ENCODE measurements around the gene MKLN1.

DNA sequence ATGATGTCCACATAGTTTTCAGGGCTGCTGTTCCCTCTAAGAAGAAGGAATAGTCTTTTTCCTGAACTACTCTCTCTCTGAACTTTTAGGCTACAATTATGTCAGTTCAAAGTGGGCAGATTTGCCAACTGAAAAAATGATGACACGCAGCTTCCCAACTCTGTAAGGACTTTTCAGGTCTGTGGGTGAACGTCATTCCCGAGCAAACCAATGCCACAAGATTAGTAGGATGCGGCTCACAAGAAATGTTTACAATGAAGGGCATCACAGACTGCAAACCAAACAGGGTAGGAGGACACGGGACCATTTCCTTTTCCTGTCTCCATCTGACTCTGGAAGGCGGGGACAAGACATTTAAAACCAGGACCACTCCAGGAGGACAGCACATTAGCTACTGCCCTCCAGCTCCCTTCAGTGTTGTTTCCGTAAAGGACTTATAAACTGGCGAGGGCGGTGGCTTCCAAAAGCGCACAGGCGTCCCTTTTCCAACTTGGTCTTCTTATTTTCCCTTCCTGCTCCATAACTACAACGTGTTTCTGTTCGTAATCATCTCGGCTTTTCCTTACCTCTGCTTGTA lies 539 bp upstream of the MKLN1 start:
- TF ChIP-seq POLR2A (IDR thresholded peaks at IDR 0.05) (no peak), POLR2AphosphoS5 (IDR thresholded peaks at IDR 0.05) (peak in 2 of 4 donors; percentile 15 to 50)
